ENCODE data around the gene MCC. TPM values are rescaled to one million over a fixed set of nuclear protein-coding genes. Genes with fewer than 3 reads are reported as not detected.
"Not testable (repeated sequence)": the region's sequence is repeated elsewhere in the genome, so short reads cannot be mapped to it uniquely, and the experiment has no call there.

The MCC gene
- polyA plus RNA-seq, 10 donors: 12.7 to 22.2 (median 15.2) TPM

GRCh38 chr5:113493446-113493845, 5.2 kb upstream of the MCC start:
- no peak for DNase-seq

- DNase-seq: no peak
These were observed 2.8 kb upstream of the MCC start for GRCh38 chr5:113491022-113491421.

- DNase-seq: no peak
These were observed 2.1 kb upstream of the MCC start for GRCh38 chr5:113490317-113490716.

GRCh38 chr5:113489299-113489698, 1.0 kb upstream of the MCC start:
- peak in 2 of 3 donors; percentile 11 to 95 for DNase-seq

GRCh38 chr5:113488645-113489184, 462 bp upstream of the MCC start:
- no peak for DNase-seq

GRCh38 chr5:113487416-113487780, 855 bp downstream of the MCC start:
- DNase-seq: peak in 1 of 3 donors; percentile 46

DNA sequence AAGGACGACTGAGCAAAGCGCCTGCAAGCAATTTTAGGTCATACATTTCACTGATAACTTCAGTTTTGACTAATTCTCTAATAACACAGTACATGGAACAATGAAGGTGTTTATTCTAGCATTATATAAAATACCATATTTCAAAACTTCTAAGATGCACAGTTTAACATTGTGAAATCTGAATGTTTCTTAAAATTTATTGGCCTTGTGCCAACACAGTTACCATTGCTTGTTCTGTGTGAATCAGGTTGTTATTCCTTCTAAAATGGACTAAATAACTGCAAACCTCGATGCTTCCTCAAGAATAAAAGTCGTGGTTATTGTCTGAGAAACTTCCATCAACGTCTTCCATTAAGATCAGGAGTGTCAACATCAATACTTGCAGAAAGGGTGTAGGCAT, 8.0 kb downstream of the MCC start:
- no peak for DNase-seq

- no peak for DNase-seq
These were observed 9.6 kb downstream of the MCC start for GRCh38 chr5:113478691-113479090.

GRCh38 chr5:113474100-113474728, 14.0 kb downstream of the MCC start:
- no peak for DNase-seq

GRCh38 chr5:113463032-113463431, 25.2 kb downstream of the MCC start:
- DNase-seq: no peak

GRCh38 chr5:113457106-113457505, 31.1 kb downstream of the MCC start:
- not testable (repeated sequence) for DNase-seq

DNA sequence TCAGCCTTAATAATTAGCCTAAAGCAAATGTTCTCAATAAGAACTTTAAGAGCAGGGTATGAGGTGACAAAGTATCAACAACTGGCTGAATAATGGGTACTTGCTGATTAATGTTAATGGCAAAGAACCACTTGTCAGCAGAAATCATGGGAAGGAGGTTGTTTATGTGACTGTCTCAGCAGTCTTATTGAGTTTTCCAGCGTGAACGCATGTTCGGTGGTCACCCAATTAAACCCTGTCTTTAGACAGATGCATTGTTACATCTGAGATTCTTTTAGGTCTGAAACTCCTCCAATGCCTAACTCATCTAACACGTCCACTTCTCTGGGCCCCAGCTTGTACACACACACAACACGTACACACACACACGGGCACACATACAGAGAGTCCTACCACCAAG, 35.3 kb downstream of the MCC start:
- DNase-seq: no peak

DNA sequence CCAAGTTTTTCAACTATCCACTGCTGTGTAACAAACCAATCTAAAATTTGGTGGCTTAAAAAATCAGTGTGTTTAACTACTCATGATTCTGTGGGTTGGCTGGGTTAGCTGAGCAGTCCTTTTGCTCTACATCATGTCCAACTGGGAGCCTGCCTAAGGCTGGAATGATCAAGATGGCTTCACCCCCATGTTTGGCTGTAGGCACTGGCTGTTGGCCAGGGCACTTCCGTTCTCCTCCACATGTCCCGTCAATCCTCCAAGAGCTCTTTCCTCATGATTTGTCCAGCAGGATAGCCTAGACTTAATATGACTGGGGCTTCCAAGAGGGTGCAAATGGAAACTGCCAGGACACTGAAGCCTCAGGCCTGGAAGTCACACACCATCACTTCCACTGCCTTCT, 36.5 kb downstream of the MCC start:
- peak in 1 of 3 donors; percentile 14 for DNase-seq

- DNase-seq: no peak
These were observed 37.3 kb downstream of the MCC start for GRCh38 chr5:113450929-113451328.

DNA sequence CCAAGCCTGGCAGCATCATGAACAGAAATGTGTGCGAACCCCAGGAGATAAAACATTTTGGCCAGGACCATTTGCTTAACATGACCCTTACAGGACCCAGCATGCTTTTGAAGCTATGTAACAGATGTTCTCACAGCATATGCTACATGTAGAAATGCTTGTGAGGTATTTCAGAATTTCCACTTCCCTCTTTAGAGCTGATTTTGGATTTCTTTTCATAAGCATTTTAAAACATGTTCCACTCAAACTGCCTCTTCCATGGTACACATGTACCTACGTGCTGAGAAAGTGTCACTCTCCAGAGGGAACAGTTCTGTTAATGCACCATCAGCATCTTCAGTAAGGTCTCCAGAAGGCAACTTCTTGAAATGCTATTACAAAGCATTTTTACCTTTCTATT, 37.8 kb downstream of the MCC start:
- DNase-seq: peak in 2 of 3 donors; percentile 16 to 57

DNA sequence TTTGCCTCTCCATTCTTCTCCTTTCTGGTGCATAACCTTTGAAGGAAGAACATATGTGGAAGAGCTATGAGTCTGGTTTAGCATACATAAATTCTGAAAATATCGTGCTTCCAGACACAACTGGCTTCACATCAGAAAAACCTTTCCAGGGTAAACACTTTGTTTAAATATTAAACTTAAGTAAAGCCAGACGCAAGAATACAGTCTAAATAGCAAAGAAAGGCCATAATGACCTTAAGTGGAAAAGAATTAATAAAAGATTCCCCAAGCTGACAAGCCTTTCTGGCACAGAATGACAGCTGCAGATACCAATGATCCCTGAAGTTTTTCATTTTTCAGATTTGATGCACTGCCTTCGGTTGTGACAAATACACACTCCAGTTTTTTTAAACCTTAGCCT, 40.0 kb downstream of the MCC start:
- peak in 2 of 3 donors; percentile 23 to 62 for DNase-seq

- peak in 2 of 3 donors; percentile 22 to 69 for DNase-seq
These were observed 40.7 kb downstream of the MCC start for GRCh38 chr5:113447498-113448050.

- no peak for DNase-seq
These were observed 41.8 kb downstream of the MCC start for GRCh38 chr5:113446358-113446927.

GRCh38 chr5:113437111-113437510, 51.1 kb downstream of the MCC start:
- DNase-seq: peak in 1 of 3 donors; percentile 66

- peak in 2 of 3 donors; percentile 18 to 48 for DNase-seq
These were observed 52.7 kb downstream of the MCC start for GRCh38 chr5:113435575-113435974.

- DNase-seq: no peak
These were observed 53.4 kb downstream of the MCC start, which contains the start of gene TSSK1B for GRCh38 chr5:113434889-113435288. TSSK1B (minus strand) TSS chr5:113434989; CDS start chr5:113434839, 150 bp downstream.

GRCh38 chr5:113433862-113434612, 54.2 kb downstream of the MCC start:
- no peak for DNase-seq

All from muscle of back (tissue), 11 donors.